ENCODE data around the gene SMIM1. TPM values are rescaled to one million over a fixed set of nuclear protein-coding genes. Genes with fewer than 3 reads are reported as not detected.

The SMIM1 gene
- polyA plus RNA-seq, 1 donor (not counting 4 experiments of a cell fraction or from before 2014, with no cell fraction given) = 0.79 TPM

DNA sequence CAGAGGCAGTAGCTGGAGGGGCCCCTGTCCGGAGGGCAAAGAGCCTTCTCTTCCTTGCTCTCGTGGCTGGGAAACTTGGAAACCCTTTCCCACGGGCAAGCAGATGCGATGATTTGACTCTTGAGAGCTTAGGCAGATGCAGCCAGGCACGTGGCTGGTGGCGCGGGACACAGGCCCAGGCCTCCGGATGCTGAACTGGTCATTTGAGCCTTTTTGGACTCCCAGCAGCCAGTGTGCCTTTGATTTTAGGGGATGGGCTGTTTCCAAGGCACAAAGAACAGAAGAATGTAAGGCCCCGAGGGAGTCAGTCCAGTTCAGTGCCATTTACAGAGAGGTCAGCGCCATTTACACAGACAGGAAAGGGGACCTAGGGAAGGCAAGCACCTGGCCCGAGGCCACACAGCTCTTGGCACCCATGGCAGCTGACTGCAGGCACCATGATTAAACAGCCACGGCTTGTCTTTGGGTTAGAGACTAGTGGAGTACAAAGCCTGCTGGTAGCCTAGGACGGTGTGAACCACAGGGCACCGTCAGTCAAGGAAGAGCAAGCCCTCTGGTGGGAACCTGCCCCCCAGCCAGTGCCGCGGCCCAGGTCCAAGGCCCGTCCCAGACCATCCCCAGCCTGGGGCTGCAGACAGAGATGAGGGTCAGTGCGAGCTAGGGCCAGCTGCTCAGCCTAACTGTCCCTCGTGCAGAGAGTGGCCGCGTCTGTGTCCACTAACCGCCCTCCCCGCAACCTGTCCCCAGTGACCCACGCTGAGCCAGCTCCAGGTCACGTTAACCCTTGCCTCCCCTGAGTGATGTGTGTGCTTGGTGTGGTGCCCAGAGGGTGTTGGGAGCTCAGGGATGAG is 40.7 kb upstream of the SMIM1 start:
- Histone ChIP-seq H2AFZ (ENCODE audit: control insufficient read depth, low read length) (no peak overlapping the region), H3K9ac (ENCODE audit: control insufficient read depth, extremely low read depth, insufficient read depth, low read length) (no peak overlapping the region), H3K9me1 (ENCODE audit: control insufficient read depth, extremely low read depth, insufficient read depth, low read length) (no peaks in the 10 kb centered on the region), H3K79me2 (ENCODE audit: control insufficient read depth, insufficient read depth, low read length) (no peaks in the 10 kb centered on the region), H3K4me2 (ENCODE audit: control insufficient read depth, extremely low read depth, insufficient read depth, low read depth, low read length) (no peak overlapping the region), H3K36me3 (ENCODE audit: control insufficient read depth in 2 of 2, extremely low read depth in 1 of 2, insufficient read depth in 2 of 2, low read length in 2 of 2) (peaks cover 1 to 3% of the 10 kb centered on the region in 2 experiments), H3K9me3 (ENCODE audit: control insufficient read depth, low read depth, low read length) (no peaks in the 10 kb centered on the region), H3K27ac (ENCODE audit: control insufficient read depth, insufficient read depth, low read length) (no peak overlapping the region), H3K4me3 (ENCODE audit: control insufficient read depth in 2 of 3, extremely low read depth in 1 of 3, insufficient read depth in 2 of 3, low read depth in 1 of 3, low read length in 3 of 3) (no peak overlapping the region), H3K27me3 (ENCODE audit: control insufficient read depth, extremely low read depth, insufficient read depth, low read length) (no peaks in the 10 kb centered on the region), H3K4me1 (ENCODE audit: control insufficient read depth, extremely low read depth, insufficient read depth, low read length) (no peaks in the 10 kb centered on the region), H4K20me1 (ENCODE audit: control insufficient read depth, extremely low read depth, insufficient read depth, low read length) (no peaks in the 10 kb centered on the region)
- TF ChIP-seq, protein P1, sequence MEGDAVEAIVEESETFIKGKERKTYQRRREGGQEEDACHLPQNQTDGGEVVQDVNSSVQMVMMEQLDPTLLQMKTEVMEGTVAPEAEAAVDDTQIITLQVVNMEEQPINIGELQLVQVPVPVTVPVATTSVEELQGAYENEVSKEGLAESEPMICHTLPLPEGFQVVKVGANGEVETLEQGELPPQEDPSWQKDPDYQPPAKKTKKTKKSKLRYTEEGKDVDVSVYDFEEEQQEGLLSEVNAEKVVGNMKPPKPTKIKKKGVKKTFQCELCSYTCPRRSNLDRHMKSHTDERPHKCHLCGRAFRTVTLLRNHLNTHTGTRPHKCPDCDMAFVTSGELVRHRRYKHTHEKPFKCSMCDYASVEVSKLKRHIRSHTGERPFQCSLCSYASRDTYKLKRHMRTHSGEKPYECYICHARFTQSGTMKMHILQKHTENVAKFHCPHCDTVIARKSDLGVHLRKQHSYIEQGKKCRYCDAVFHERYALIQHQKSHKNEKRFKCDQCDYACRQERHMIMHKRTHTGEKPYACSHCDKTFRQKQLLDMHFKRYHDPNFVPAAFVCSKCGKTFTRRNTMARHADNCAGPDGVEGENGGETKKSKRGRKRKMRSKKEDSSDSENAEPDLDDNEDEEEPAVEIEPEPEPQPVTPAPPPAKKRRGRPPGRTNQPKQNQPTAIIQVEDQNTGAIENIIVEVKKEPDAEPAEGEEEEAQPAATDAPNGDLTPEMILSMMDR (optimal IDR thresholded peaks at IDR 0.05 in 1 of 3, IDR thresholded peaks at IDR 0.05 in 1 of 3, conservative IDR thresholded peaks at IDR 0.05 in 1 of 3; ENCODE audit: extremely low read depth in 1 of 3, insufficient read depth in 2 of 3, low read length in 3 of 3) = no peak
- no peak for TF ChIP-seq EZH2 (IDR thresholded peaks at IDR 0.05; ENCODE audit: low read length)
- FAIRE-seq = no peak
- DNase-seq (ENCODE audit: low read depth, low spot score) = no peak
- dilution Hi-C loops (cut with MboI; ENCODE audit: extremely low pct_ligation_motif_present, low sequenced_read_pairs) = no loop called here

DNA sequence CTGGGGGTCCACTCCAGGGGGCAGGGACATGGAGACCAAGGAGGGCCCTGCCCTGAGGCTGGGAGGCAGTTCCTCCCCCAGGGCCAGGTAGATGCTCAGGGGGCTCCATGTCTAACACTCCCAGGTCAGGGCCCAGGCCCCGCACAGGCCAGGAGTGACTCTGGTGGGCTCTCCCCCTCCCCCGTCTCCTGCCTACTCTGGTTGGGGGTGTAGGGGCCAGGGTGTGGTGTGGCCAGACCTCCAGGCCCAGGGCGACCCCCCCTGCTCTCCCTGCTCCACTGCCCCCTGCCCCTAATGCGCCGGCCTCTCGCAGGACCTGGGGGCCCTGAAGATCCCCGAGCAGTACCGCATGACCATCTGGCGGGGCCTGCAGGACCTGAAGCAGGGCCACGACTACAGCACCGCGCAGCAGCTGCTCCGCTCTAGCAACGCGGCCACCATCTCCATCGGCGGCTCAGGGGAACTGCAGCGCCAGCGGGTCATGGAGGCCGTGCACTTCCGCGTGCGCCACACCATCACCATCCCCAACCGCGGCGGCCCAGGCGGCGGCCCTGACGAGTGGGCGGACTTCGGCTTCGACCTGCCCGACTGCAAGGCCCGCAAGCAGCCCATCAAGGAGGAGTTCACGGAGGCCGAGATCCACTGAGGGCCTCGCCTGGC is 40.0 kb upstream of the SMIM1 start:
- H3K4me1 ChIP-seq (ENCODE audit: control insufficient read depth, extremely low read depth, insufficient read depth, low read length) = no peaks in the 10 kb centered on the region
- FAIRE-seq = no peak
- no peaks in the 10 kb centered on the region for H3K9me3 ChIP-seq (ENCODE audit: control insufficient read depth, low read depth, low read length)
- no peaks in the 10 kb centered on the region for H3K79me2 ChIP-seq (ENCODE audit: control insufficient read depth, insufficient read depth, low read length)
- no peak overlapping the region for H2AFZ ChIP-seq (ENCODE audit: control insufficient read depth, low read length)
- no peak for TF ChIP-seq EZH2 (IDR thresholded peaks at IDR 0.05; ENCODE audit: low read length)
- TF ChIP-seq, protein P1 (optimal IDR thresholded peaks at IDR 0.05 in 1 of 3, IDR thresholded peaks at IDR 0.05 in 1 of 3, conservative IDR thresholded peaks at IDR 0.05 in 1 of 3; ENCODE audit: extremely low read depth in 1 of 3, insufficient read depth in 2 of 3, low read length in 3 of 3) = no peak
- H3K9me1 ChIP-seq (ENCODE audit: control insufficient read depth, extremely low read depth, insufficient read depth, low read length) = no peaks in the 10 kb centered on the region
- H3K27me3 ChIP-seq (ENCODE audit: control insufficient read depth, extremely low read depth, insufficient read depth, low read length) = no peaks in the 10 kb centered on the region
- H3K9ac ChIP-seq (ENCODE audit: control insufficient read depth, extremely low read depth, insufficient read depth, low read length) = no peak overlapping the region
- peaks cover 1 to 3% of the 10 kb centered on the region in 2 experiments for H3K36me3 ChIP-seq (ENCODE audit: control insufficient read depth in 2 of 2, extremely low read depth in 1 of 2, insufficient read depth in 2 of 2, low read length in 2 of 2)
- no peak for DNase-seq (ENCODE audit: low read depth, low spot score)
- dilution Hi-C loops (cut with MboI; ENCODE audit: extremely low pct_ligation_motif_present, low sequenced_read_pairs) = no loop called here
- no peak overlapping the region for H3K4me3 ChIP-seq (ENCODE audit: control insufficient read depth in 2 of 3, extremely low read depth in 1 of 3, insufficient read depth in 2 of 3, low read depth in 1 of 3, low read length in 3 of 3)
- no peak overlapping the region for H3K27ac ChIP-seq (ENCODE audit: control insufficient read depth, insufficient read depth, low read length)
- H3K4me2 ChIP-seq (ENCODE audit: control insufficient read depth, extremely low read depth, insufficient read depth, low read depth, low read length) = no peak overlapping the region
- H4K20me1 ChIP-seq (ENCODE audit: control insufficient read depth, extremely low read depth, insufficient read depth, low read length) = no peaks in the 10 kb centered on the region
